NCI-H69 (cell line): ENCODE data around the gene NAA35.

Source experiments
- DNase-seq: peaks from one replicate; lab custom pipeline; 2025; lab: John Stamatoyannopoulos, UW

Gene NAA35

DNA sequence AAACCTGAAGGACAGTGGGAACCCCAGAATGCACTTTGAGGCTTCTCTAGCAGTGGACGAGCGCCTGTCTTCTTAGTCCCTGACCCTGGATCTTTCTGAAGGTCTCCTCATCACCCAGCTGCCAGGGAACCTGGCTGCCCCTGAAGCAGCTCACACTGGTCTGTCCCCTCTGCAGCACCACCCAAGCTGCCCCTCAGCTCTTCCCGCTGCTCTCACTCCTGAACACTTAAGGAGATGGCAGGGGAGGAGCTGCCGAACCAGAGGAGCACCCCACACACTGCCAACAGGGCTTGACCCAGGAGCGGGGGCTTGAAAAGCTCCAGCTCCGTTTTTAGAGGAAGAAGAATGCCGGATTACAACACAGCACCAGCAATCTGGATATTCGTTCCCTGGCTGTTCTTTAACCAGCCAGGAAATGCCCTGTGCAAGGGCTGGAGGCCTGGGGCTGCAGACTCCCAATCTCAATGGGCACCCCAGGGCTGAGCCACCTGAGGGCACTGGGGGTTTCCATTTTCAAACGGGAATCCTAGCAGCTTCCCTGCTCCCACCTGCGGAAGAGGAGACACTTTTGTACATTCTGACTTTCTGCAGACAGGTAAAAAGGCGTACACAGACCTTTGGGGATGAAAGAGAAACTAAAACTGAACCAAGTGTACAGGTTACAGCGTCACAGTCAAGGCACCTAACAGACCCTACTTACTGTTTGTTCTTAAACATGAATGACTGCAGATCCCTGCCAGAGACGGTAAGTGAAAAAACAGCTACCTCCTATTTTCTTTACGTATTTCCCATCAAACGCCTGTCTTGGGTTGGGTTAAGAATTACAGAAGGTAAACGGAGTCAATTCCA is 122.1 kb downstream of the NAA35 start:
- DNase-seq: no peak

DNA sequence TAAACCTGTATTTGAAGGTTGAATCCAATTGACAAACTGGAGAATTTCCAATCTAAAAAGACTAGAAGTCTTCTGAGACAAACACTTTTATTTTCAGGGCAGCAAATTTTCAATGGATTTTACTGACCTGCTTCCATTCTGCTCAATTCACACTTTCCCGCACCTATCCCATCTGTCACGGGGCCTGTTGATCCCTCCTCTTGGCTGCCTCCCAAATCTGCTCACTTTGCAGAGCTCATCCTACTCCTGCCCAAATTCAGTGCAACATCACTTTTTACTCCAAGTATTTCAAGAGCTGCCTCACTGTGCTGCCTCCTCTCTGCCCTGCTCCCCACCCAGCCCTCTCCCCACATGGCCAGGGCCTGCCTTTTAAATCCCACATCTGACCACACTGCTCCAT is 123.3 kb downstream of the NAA35 start:
- peak; percentile 65 for DNase-seq

DNA sequence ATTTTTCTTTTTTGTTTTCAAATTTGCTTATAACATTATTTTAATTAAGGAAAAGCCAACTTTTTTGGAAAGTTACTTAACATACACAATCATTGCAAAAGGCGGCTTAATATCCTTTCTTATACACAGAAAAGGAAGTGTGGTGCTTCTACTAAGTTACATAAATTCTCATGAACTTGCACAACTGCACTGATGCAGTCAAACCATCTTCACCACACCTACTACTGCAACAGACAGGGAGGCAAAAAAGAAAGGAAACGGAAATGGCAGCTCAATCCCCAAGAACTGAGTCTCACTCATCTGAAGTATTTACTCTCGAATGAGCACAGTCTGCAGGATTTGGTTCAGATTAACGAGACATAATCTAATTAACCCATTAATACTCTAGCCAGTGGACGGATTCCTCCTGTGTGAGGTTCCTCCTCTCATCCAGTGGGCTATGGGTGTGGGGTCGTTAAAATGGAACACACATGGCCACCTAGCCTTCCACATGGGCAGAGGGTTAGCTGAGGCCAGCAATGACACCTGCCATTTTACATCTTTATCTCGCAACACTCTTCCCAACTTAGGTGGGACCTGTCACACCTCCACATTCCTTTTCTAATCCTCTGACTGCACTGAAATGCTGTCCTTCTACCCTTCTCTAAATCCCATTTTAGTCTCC is 128.4 kb downstream of the NAA35 start:
- no peak for DNase-seq
